ENCODE data around the gene PYM1.

PYM1 gene

GRCh38 chr12:55933169-55933798, 5.6 kb upstream of the PYM1 start:
- no peak for TF ChIP-seq CTCF (IDR thresholded peaks at IDR 0.05; ENCODE audit: control insufficient read depth, extremely low read depth, insufficient read depth)
- DNase-seq (ENCODE audit: low read depth), result no peak
- H3K4me3 ChIP-seq (ENCODE audit: low read depth, low read length), result no peak overlapping the region

- peak overlapping the region; percentile 55 for H3K4me3 ChIP-seq (ENCODE audit: low read depth, low read length)
- no peak for TF ChIP-seq CTCF (IDR thresholded peaks at IDR 0.05; ENCODE audit: control insufficient read depth, extremely low read depth, insufficient read depth)
- no peak for DNase-seq (ENCODE audit: low read depth)
Observed at GRCh38 chr12:55932551-55932910, 4.8 kb upstream of the PYM1 start.

- no peak for TF ChIP-seq CTCF (IDR thresholded peaks at IDR 0.05; ENCODE audit: control insufficient read depth, extremely low read depth, insufficient read depth)
Observed at GRCh38 chr12:55931780-55932550, 4.3 kb upstream of the PYM1 start.

GRCh38 chr12:55931317-55931779, 3.7 kb upstream of the PYM1 start:
- peak overlapping the region; percentile 55 for H3K4me3 ChIP-seq (ENCODE audit: low read depth, low read length)
- DNase-seq (ENCODE audit: low read depth), result no peak
- TF ChIP-seq CTCF (IDR thresholded peaks at IDR 0.05; ENCODE audit: control insufficient read depth, extremely low read depth, insufficient read depth), result no peak

More at GRCh38 chr12:55931780-55932550, 4.3 kb upstream of the PYM1 start:
- peak overlapping the region; percentile 55 for H3K4me3 ChIP-seq (ENCODE audit: low read depth, low read length)
- DNase-seq (ENCODE audit: low read depth), result no peak

- DNase-seq (ENCODE audit: low read depth), result no peak
- peak; percentile 60 for TF ChIP-seq CTCF (IDR thresholded peaks at IDR 0.05; ENCODE audit: control insufficient read depth, extremely low read depth, insufficient read depth)
- H3K4me3 ChIP-seq (ENCODE audit: low read depth, low read length), result peak within 1 kb of the TSS; percentile 55
Observed at GRCh38 chr12:55930771-55931316, 3.1 kb upstream of the PYM1 start, which contains the start of gene DGKA. Gene DGKA, plus strand, starts transcription at chr12:55931162. Its CDS starts 5,342 bp downstream, at chr12:55936504.

GRCh38 chr12:55929306-55929791, 1.7 kb upstream of the PYM1 start:
- no peak overlapping the region for H3K4me3 ChIP-seq (ENCODE audit: low read depth, low read length)
- TF ChIP-seq CTCF (IDR thresholded peaks at IDR 0.05; ENCODE audit: control insufficient read depth, extremely low read depth, insufficient read depth), result no peak
- no peak for DNase-seq (ENCODE audit: low read depth)
